PFSK-1 (cell line): ENCODE measurements around the gene RASA3.

Experiments used
- FOXP2 ChIP-seq: optimal IDR thresholded peaks from 2 replicates; pipeline ENCODE3; 2011; ENCODE audit warnings: borderline replicate concordance, control low read depth, inconsistent platforms; ENCODE audit not compliant: insufficient read depth; ENCODE audit errors: extremely low read length, extremely low read depth
- POLR2AphosphoS5 ChIP-seq: IDR thresholded peaks from 2 replicates; pipeline ENCODE4 v1.6.1; 2012; ENCODE audit warnings: low read depth, mild to moderate bottlenecking, control low read depth, low read length, moderate library complexity
- SIN3A ChIP-seq: IDR thresholded peaks from 2 replicates; pipeline ENCODE4 v1.6.1; 2012; ENCODE audit warnings: mild to moderate bottlenecking, low read length, moderate library complexity, borderline replicate concordance; ENCODE audit not compliant: insufficient read depth
- TAF1 ChIP-seq: IDR thresholded peaks from 2 replicates; pipeline ENCODE4 v1.6.1; 2012; ENCODE audit warnings: low read length, control low read depth, borderline replicate concordance; ENCODE audit not compliant: insufficient read depth
- TF ChIP-seq, protein P1 (sequence below), 2 experiments: IDR thresholded peaks; 2 replicates each; pipeline versions ENCODE4 v1.6.1 to v1.8.0; 2011 to 2012; ENCODE audit warnings: low read depth in 2 of 2, low read length in 2 of 2, control low read depth in 1 of 2, inconsistent platforms in 1 of 2, mild to moderate bottlenecking in 1 of 2, moderate library complexity in 1 of 2; ENCODE audit not compliant: insufficient read depth in 1 of 2

Gene RASA3

DNA sequence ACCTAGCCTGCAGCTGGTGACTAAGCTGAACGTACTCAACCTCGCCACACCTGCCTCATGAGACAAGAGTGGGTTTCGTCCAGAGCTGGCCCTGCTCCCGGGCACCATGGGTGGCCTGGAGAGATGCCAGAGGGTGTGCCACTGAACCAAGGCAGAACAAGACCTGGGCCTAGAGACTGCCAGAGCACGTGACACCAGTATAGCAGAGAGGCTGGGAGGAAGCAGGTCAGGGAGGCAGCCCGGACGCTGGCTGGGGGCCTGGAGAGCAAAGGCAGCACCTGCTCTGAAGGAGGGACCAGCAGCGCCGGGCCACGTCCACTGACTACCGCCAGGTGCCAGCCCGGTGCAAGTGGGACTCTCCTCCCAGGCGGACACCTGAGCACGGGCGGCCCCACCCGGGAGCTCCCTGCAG, 151.2 kb downstream of the RASA3 start:
- TF ChIP-seq FOXP2 (no peak), SIN3A (no peak), POLR2AphosphoS5 (no peak), TAF1 (no peak)
- TF ChIP-seq, protein P1, sequence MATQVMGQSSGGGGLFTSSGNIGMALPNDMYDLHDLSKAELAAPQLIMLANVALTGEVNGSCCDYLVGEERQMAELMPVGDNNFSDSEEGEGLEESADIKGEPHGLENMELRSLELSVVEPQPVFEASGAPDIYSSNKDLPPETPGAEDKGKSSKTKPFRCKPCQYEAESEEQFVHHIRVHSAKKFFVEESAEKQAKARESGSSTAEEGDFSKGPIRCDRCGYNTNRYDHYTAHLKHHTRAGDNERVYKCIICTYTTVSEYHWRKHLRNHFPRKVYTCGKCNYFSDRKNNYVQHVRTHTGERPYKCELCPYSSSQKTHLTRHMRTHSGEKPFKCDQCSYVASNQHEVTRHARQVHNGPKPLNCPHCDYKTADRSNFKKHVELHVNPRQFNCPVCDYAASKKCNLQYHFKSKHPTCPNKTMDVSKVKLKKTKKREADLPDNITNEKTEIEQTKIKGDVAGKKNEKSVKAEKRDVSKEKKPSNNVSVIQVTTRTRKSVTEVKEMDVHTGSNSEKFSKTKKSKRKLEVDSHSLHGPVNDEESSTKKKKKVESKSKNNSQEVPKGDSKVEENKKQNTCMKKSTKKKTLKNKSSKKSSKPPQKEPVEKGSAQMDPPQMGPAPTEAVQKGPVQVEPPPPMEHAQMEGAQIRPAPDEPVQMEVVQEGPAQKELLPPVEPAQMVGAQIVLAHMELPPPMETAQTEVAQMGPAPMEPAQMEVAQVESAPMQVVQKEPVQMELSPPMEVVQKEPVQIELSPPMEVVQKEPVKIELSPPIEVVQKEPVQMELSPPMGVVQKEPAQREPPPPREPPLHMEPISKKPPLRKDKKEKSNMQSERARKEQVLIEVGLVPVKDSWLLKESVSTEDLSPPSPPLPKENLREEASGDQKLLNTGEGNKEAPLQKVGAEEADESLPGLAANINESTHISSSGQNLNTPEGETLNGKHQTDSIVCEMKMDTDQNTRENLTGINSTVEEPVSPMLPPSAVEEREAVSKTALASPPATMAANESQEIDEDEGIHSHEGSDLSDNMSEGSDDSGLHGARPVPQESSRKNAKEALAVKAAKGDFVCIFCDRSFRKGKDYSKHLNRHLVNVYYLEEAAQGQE (IDR thresholded peaks at IDR 0.05; ENCODE audit: insufficient read depth in 1 of 2, low read depth in 2 of 2, low read length in 2 of 2), result no peak

DNA sequence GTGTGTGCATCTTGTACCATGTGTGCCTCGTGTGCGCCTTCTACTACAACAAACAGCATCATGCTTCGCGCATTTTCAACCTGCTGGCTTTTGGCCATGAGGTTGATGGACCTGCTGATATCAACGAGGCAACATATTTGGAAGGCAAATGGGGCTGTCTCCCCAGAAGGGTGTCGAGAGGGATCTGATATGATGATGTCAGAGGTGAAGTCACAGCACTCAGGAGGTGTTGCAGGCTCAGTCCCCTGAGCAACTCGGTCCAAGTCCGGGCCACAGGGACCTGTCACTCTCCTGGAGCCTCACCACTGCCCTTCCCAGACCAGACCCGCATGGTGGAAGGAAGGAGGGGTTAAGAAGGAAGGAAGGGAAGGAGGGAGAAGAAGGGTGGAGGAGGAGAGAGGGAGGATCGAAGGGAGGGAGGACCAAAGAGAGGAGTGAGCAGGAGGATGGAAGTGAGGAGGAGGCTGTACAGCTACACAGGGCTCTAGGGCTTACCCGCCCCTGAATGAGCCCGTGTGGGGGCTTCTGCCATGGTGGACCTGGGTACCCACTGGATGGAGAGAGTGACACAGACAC, 151.8 kb downstream of the RASA3 start:
- TF ChIP-seq, protein P1 (IDR thresholded peaks at IDR 0.05; ENCODE audit: insufficient read depth in 1 of 2, low read depth in 2 of 2, low read length in 2 of 2), result no peak
- TF ChIP-seq TAF1, result no peak
- TF ChIP-seq POLR2AphosphoS5, result no peak

DNA sequence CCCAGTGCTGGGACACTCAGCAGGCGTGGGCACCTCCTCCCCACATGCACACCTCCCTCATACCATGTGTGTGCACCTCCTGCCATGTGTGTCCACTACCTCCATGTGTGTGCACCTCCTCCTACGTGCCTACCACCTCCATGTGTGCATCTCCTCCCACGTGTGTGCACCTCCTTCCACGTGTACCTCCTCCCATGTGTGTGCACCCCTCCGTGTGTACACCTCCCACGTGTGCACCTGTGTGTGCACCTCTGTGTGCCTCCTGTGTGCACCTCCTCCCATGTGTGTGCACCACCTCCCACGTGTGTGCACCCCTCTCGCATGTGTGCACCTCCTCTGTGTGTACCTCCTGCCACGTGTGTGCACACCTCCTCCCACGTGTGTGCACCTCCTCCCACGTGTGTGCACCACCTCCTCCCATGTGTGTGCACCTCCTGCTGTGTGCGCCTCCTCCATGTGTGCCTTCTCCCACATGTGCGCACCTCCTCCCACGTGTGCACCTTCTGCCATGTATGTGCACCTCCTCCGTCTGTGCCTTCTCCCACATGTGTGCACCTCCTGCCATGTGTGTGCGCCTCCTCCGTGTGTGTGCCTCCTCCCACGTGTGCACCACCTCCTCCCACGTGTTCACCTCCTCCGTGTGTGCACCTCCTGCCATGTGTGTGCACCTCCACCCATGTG, 152.5 kb downstream of the RASA3 start:
- TF ChIP-seq TAF1 (no peak), FOXP2 (no peak)

DNA sequence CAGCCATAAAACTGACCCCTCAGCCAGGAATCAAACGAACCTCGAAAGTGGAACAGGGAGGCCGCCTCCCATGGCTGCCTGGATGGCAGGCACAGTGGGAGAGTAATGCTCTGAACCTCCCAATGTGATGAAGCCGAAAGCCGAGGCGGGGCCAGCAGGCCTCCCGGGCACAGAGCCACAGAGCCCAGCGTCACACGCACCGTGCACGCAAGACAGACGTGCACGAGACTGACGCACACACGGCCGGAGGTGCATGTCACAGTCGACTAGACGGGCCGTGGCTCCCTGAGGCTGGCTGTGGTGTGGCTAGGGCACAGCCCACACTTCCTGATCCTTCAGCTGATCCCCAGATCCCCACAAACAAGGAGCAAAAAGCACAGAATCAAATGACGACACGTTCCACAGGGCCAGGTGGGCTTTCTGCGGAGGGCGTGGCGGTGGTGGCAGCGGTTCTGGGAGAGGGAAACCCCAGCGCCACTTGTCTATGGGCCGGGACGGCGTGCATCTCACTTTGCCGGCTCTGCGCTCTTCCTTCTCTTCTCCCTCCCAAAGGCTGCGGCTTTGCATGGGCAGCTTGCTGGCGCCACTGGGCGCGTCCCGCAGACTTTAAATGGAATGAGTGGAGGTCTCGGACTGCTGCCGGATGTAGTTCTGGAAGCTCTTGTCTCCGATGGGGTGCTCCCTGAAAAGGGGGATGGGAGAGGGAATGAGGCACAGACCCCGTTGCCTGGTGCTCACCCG, 153.5 kb downstream of the RASA3 start:
- TF ChIP-seq, protein P1 (IDR thresholded peaks at IDR 0.05; ENCODE audit: insufficient read depth in 1 of 2, low read depth in 2 of 2, low read length in 2 of 2), result no peak
- TF ChIP-seq TAF1 (no peak), POLR2AphosphoS5 (no peak), FOXP2 (no peak), SIN3A (no peak)

DNA sequence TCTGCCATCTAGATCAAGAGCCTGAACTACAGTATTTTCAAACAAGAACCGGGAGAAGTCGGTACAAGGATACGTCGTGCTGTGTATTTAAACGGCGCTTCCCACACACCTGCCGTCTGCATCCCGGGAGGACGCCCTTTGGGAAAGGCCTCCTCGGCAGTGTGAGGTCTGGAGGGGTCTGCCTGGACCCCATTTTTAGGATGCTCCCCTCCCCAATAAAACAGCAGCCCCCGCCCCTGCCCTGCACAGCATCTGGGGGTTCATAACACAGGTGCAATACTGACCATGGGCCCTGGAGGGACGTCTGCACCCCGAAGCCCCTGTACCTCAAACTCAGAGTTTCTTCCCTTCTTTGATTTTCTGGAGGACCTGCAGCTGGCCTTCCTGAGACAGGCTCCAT, 154.4 kb downstream of the RASA3 start:
- TF ChIP-seq FOXP2, result no peak
- TF ChIP-seq TAF1, result no peak
- TF ChIP-seq POLR2AphosphoS5, result no peak
- TF ChIP-seq SIN3A, result no peak
- TF ChIP-seq, protein P1 (IDR thresholded peaks at IDR 0.05; ENCODE audit: insufficient read depth in 1 of 2, low read depth in 2 of 2, low read length in 2 of 2), result no peak
